Renal cortical epithelial cell (primary cell): ENCODE results near the gene SNX11. TPM values are rescaled to one million over a fixed set of nuclear protein-coding genes. Genes with fewer than 3 reads are reported as not detected.
A peak's percentile ranks its signal among the peaks of the same experiment; 100 is the strongest.

Experiments used
- DNase-seq: peaks from one replicate; pipeline ENCODE4 v3.0.0-alpha.2; 2011; ENCODE audit warnings: low read depth
- total RNA-seq: library from RNA; depleted of rRNA; stranded (reverse); fragments of >200 nt; gene quantifications from 2 replicates; pipeline ENCODE4 v1.2.3, GENCODE V29; 2014

SNX11 gene
- total RNA-seq, 1 donor from 2014 or later, result 16.1 TPM

DNA sequence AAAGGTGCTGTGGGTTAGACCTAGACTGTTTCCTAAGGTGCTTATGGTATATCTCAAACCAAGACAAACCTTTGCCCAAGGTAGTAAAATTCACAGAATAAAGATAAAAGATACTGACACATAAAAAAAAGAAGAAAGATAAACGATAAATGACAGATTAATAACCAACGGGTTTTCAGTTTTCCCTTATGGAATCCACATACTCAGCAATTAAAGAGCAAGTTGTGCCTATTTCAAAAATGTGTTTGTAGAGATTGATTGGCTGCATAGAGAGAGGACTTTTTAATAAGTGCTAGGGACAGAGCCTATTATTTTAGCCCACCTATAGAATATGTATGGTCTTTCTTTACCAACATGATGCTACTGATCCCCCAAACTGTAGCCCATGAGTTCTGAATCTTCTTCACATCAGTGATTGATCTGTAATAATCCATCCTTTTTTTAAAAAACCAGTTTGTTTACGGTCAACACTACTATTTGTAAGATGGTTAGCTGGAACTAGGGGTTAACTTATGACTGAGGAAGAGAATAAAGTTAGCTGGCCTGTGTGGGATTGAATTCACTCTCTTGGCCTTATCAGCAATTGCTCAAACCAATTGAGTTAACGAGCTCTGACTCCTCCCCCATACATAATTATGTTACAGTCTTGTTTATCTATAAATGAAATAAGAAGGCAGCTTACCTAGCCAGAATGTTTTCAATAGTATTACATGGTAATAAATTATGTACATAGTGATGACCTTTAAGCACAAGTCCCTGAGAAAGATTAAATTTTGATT lies 53.8 kb downstream of the SNX11 start:
- no peak for DNase-seq

DNA sequence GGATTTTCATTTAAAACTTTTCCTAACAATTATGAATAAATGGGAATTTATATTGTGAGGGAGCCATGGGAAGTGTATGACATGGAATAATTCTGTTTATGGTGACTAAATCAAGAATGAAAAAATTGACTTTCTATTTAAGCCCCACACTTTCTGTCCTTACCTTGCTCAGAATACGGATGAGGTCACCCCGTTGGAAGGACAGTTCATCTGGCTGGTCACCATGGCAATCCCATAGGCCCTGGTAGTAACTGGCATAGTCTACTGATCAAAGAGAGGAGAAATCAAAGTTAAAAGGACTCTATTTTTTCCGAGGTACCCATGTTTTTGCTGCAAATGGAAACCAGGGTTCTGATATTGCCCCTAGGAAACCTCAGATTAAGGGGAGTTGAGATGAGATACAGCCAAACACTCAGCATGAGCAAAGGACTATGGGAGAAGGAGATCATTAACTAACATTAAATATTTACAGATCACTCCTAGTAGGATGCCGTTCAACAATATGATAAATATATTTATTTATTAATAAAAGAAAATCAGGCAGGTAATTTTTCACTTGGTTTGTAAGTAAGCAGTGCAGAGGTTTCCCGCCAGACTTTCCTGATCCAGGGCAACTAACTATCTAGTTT lies 54.9 kb downstream of the SNX11 start:
- peak; percentile 11 for DNase-seq

DNA sequence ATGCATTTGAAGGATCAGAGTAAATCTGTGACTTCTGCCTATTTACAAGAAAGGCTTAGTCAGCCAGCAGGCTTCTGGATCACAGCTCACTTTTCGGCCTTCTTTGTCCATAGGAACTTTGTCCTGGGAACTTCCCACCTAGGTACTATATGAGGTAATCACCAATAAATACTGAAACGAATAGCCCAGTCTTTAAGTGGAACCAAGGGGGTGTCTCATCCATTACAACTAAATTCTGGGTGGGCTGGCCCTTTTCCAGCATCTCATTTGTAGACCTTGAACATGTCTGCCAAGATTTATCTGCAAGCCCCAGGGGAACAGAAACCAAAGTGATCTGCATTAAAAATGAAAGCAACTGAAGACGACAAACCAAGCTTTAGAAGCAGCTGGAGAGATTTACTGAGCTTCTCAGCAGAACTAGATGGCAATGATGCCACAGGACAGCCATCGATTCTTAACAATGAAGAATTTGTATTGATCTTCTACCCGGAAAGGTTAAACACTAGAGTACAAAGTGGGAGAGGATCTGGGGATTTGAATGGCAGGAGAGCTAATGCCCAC lies 55.5 kb downstream of the SNX11 start:
- peak; percentile 87 for DNase-seq

DNA sequence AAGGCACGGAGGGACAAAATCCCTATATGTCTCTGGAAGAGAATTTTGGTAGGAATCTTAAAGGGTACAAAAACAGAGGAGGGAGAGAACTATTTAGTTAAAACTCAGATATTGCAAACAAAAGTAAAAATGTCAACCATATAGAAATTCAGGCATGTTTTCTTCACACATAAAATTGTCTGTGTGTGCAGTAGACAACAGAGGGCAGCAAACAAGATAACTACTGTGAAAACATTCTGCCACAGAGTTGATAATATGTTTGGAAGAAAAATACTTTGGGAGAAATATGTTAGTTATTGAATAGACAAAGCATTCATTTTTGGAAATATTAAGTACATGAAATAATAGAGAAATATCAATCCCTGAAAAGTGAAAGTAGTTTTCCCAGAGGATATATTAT lies 56.2 kb downstream of the SNX11 start:
- no peak for DNase-seq

DNA sequence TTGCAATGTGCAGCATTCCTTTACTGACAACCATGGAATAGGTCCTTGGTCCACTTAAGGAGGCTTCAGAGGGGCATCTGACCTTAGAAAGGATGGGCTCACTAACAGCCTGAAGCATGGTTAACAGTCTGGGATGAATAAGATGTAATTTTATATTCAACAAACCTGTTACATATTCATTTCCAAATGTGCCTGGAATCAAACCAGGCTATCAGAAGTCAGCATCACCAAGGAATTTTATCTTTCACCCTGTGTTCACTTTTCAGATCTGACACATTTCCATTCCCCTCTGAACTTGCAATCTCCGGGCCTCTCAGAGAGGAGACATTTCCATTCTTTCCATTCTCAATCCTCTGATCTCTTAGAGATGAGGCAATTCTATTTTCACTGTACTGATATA lies 62.4 kb downstream of the SNX11 start:
- DNase-seq, result no peak

Other genes starting within 250 kb of the SNX11 start
- gene SP2, start 211.5 kb upstream of the SNX11 start, total RNA-seq, result 0.35 and 3.1 TPM in 2 replicates
- 76.7 and 77.6 TPM in 2 replicates for gene PNPO, start 166.2 kb upstream of the SNX11 start, total RNA-seq
- gene PRR15L, start 149.9 kb upstream of the SNX11 start, total RNA-seq, result 0.85 and 6.9 TPM in 2 replicates
- gene CDK5RAP3, start 136.7 kb upstream of the SNX11 start, total RNA-seq, result 50.7 and 66.2 TPM in 2 replicates
- gene COPZ2, start 70.0 kb upstream of the SNX11 start, total RNA-seq, result 6.8 and 8.0 TPM in 2 replicates
- gene NFE2L1, start 59.4 kb upstream of the SNX11 start, total RNA-seq, result 75.0 and 267 TPM in 2 replicates
- gene CBX1, start 6.3 kb upstream of the SNX11 start, total RNA-seq, result 68.9 and 88.3 TPM in 2 replicates